GM12878 (cell line): ENCODE measurements around the gene TOMM20. TPM values are rescaled to one million over a fixed set of nuclear protein-coding genes. Genes with fewer than 3 reads are reported as not detected.
A peak's percentile ranks its signal among the peaks of the same experiment; 100 is the strongest.

Source experiments
- BACH1 ChIP-seq: fragments of 450-650 bp; IDR thresholded peaks from 2 replicates; pipeline ENCODE4 v1.6.1; 2017; ENCODE audit warnings: mild to moderate bottlenecking, borderline replicate concordance
- BCL11A ChIP-seq: IDR thresholded peaks from 2 replicates; pipeline ENCODE4 v1.6.1; 2011; ENCODE audit warnings: low read depth, low read length
- BCL3 ChIP-seq: IDR thresholded peaks from 2 replicates; pipeline ENCODE4 v1.6.1; 2011; ENCODE audit warnings: borderline replicate concordance, low read depth, mild to moderate bottlenecking, moderate library complexity, low read length; ENCODE audit not compliant: insufficient read depth, poor library complexity, severe bottlenecking
- BHLHE40 ChIP-seq, 2 experiments: fragments of 450-650 bp in 1 of 2; IDR thresholded peaks; 2 replicates each; pipeline ENCODE4 v1.6.1; 2011 to 2017; ENCODE audit warnings: low read depth in 2 of 2, borderline replicate concordance in 1 of 2, improper control_type of control experiment in 1 of 2, low read length in 1 of 2, mild to moderate bottlenecking in 1 of 2
- CREM ChIP-seq: IDR thresholded peaks from 2 replicates; pipeline ENCODE4 v1.6.1; 2014; ENCODE audit warnings: antibody characterized with exemption, low read depth
- EED ChIP-seq: sonication (generic); IDR thresholded peaks from 2 replicates; pipeline ENCODE4 v1.6.1; 2016; ENCODE audit warnings: antibody characterized with exemption, low read depth
- HDAC2 ChIP-seq: fragments of 200-600 bp; sonication (generic); IDR thresholded peaks from 2 replicates; pipeline ENCODE4 v1.6.1; 2017
- IRF4 ChIP-seq: IDR thresholded peaks from 2 replicates; pipeline ENCODE4 v1.6.1; 2011; ENCODE audit warnings: low read depth, low read length
- JUNB ChIP-seq: IDR thresholded peaks from 2 replicates; pipeline ENCODE4 v1.6.1; 2016; ENCODE audit warnings: antibody characterized with exemption, mild to moderate bottlenecking
- LARP7 ChIP-seq: fragments of 450-650 bp; IDR thresholded peaks from 2 replicates; pipeline ENCODE4 v1.6.1; 2017; ENCODE audit warnings: mild to moderate bottlenecking
- MEF2A ChIP-seq: IDR thresholded peaks from 2 replicates; pipeline ENCODE4 v1.6.1; 2011; ENCODE audit warnings: low read depth, mild to moderate bottlenecking, low read length, moderate library complexity; ENCODE audit not compliant: insufficient read depth
- MYB ChIP-seq: fragments of 150-350 bp; IDR thresholded peaks from 2 replicates; pipeline ENCODE4 v1.6.1; 2014; ENCODE audit warnings: mild to moderate bottlenecking, low read depth, low read length, borderline replicate concordance
- NR2C2 ChIP-seq: IDR thresholded peaks from 2 replicates; pipeline ENCODE4 v1.6.1; 2011; ENCODE audit warnings: borderline replicate concordance, low read depth; ENCODE audit not compliant: control insufficient read depth, insufficient read length
- POLR2A ChIP-seq: IDR thresholded peaks from 2 replicates; pipeline ENCODE4 v1.6.1; 2011; ENCODE audit warnings: low read depth, mild to moderate bottlenecking, low read length
- POU2F2 ChIP-seq: IDR thresholded peaks from 3 replicates; pipeline ENCODE4 v1.6.1; 2011; ENCODE audit warnings: low read depth, mild to moderate bottlenecking, low read length, borderline replicate concordance
- REST ChIP-seq: IDR thresholded peaks from 2 replicates; pipeline ENCODE4 v1.6.1; 2012; ENCODE audit warnings: mild to moderate bottlenecking, low read depth, low read length
- TCF7 ChIP-seq: IDR thresholded peaks from 2 replicates; pipeline ENCODE4 v1.6.1; 2014; ENCODE audit warnings: antibody characterized with exemption, borderline replicate concordance
- YY1 ChIP-seq: IDR thresholded peaks from 2 replicates; pipeline ENCODE4 v1.6.1; 2011; ENCODE audit warnings: low read depth, mild to moderate bottlenecking, low read length
- ZNF24 ChIP-seq: fragments of 450-650 bp; IDR thresholded peaks from 2 replicates; pipeline ENCODE4 v1.6.1; 2017; ENCODE audit warnings: antibody characterized with exemption, mild to moderate bottlenecking
- polyA plus RNA-seq, 11 experiments: library from polyadenylated mRNA; depleted of rRNA in 4 of 11; unstranded in 6 of 11; stranded (reverse) in 5 of 11; fragments of >200 nt; fragmentation: Nextera tagmentation in 4 of 11; fragmentation: Illumina TruSeq in 1 of 11; extraction: Ambion mirVana in 4 of 11; extraction: Trizol in 1 of 11; gene quantifications; 1 replicate in 1 of 11; 2 replicates in 10 of 11; pipeline versions ENCODE4 v1.2.1 to v1.2.3, GENCODE V29; 2011 to 2016; ENCODE audit warnings: inconsistent platforms in 2 of 11, missing spikeins in 2 of 11, low read depth in 1 of 11
- total RNA-seq, 4 experiments: library from RNA; depleted of rRNA in 3 of 4; stranded (reverse); fragments of >200 nt in 3 of 4; fragmentation: Illumina TruSeq in 1 of 4; extraction: Trizol in 1 of 4; gene quantifications; 2 replicates each; pipeline versions ENCODE4 v1.2.1 to v1.2.3, GENCODE V29; 2013 to 2021
- TF ChIP-seq, protein P1 (sequence below): IDR thresholded peaks from 2 replicates; pipeline ENCODE4 v1.6.1; 2012; ENCODE audit warnings: low read depth, low read length, improper control_type of control experiment
- TF ChIP-seq, protein P2 (sequence below): fragments of 450-650 bp; IDR thresholded peaks from 2 replicates; pipeline ENCODE4 v1.6.1; 2018; ENCODE audit warnings: mild to moderate bottlenecking, low read depth, moderate library complexity; ENCODE audit not compliant: partially characterized antibody

The TOMM20 gene
- total and polyA plus RNA-seq, 10 of the 15 experiments (the other 5 are each of a cell fraction or from before 2014, with no cell fraction given), result 39.8 to 138 (median 70.1) TPM

DNA sequence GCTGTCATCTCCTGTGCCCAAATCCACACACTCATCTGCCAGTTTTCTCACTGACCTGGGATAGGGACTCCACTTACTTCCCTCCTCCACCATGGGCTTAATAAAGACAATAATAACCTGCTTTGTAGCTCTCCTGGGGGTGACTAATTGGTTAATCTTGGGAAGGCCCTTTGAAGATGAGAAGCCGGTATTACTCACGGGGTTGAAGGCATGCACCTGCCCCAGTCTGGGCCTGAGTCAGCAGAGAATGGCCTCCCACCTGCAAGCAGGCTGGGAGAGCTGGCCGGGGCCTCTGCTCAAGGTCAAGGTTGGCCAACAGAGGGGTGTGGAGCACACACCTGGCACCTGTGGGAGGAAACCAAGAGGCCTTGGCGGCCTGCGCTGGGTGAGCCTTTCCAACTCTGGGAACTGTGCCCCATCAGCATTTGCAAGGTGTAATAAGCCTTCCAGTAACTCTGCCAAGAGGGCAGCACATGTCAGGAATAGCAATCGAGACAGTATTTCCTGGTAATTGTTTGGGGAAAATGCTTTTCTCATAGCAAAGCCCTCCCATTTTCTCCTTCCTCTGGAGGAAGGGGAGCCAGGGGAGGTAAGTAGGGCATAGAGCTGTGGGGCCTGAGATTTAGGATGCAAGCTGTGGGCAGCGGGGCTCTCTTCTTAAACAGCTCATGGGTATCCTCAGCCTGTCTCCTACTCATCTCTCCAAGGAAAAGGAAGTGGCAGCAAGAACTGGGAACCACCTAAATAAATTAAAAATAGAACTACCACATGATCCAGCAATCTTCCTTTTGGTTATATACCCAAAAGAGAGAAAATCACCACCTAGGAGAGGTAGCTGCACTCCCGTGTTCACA is 49.0 kb downstream of the TOMM20 start (continued):
- TF ChIP-seq CREM (peak; percentile 74), BHLHE40 (IDR thresholded peaks at IDR 0.05; ENCODE audit: borderline replicate concordance in 1 of 2, low read depth in 2 of 2, low read length in 1 of 2) (peak; percentile 69 to 74), BACH1 (peak; percentile 50; the same call in 1 of the 2 replicates), TCF7 (peak; percentile 90), HDAC2 (no peak), YY1 (peak; percentile 81), BCL3 (peak; percentile 63), ZNF24 (peak; percentile 25; the same call in 1 of the 2 replicates), IRF4 (0 out of 2 replicates have a peak, but pooled peaks have one; percentile 47), POU2F2 (peak; percentile 67; the same call in 1 of the 3 replicates), MYB (no peak), BCL11A (peak; percentile 74), LARP7 (no peak), REST (no peak), NR2C2 (no peak), EED (peak; percentile 95), POLR2A (no peak), MEF2A (peak; percentile 60), JUNB (peak; percentile 87)
- TF ChIP-seq, protein P1, sequence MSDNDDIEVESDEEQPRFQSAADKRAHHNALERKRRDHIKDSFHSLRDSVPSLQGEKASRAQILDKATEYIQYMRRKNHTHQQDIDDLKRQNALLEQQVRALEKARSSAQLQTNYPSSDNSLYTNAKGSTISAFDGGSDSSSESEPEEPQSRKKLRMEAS, result peak; percentile 12; the same call in 1 of the 2 replicates
- TF ChIP-seq, protein P2, sequence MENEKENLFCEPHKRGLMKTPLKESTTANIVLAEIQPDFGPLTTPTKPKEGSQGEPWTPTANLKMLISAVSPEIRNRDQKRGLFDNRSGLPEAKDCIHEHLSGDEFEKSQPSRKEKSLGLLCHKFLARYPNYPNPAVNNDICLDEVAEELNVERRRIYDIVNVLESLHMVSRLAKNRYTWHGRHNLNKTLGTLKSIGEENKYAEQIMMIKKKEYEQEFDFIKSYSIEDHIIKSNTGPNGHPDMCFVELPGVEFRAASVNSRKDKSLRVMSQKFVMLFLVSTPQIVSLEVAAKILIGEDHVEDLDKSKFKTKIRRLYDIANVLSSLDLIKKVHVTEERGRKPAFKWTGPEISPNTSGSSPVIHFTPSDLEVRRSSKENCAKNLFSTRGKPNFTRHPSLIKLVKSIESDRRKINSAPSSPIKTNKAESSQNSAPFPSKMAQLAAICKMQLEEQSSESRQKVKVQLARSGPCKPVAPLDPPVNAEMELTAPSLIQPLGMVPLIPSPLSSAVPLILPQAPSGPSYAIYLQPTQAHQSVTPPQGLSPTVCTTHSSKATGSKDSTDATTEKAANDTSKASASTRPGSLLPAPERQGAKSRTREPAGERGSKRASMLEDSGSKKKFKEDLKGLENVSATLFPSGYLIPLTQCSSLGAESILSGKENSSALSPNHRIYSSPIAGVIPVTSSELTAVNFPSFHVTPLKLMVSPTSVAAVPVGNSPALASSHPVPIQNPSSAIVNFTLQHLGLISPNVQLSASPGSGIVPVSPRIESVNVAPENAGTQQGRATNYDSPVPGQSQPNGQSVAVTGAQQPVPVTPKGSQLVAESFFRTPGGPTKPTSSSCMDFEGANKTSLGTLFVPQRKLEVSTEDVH, result no peak
